Thyroid gland (tissue), 4 donors: ENCODE data around the gene DYRK1A.

ENCODE experiments used
- POLR2A ChIP-seq, 2 donors: fragments of 450-650 bp; IDR thresholded peaks; one replicate each; pipeline ENCODE4 v1.6.1; 2017; ENCODE audit warnings: antibody characterized with exemption in 2 of 2, mild to moderate bottlenecking in 2 of 2, moderate library complexity in 1 of 2
- TF ChIP-seq, protein P1 (sequence below), 6 experiments: fragments of 200-600 bp in 3 of 6; fragments of 450-650 bp in 3 of 6; sonication (generic) in 3 of 6; IDR thresholded peaks; one replicate each; pipeline ENCODE4 v1.5.1; 2016 to 2019; ENCODE audit warnings: antibody characterized with exemption in 6 of 6, mild to moderate bottlenecking in 2 of 6, inconsistent platforms in 1 of 6, moderate library complexity in 1 of 6

GRCh38 chr21:37363936-37364335 is 2.6 kb upstream of the DYRK1A start:
- TF ChIP-seq, protein P1, sequence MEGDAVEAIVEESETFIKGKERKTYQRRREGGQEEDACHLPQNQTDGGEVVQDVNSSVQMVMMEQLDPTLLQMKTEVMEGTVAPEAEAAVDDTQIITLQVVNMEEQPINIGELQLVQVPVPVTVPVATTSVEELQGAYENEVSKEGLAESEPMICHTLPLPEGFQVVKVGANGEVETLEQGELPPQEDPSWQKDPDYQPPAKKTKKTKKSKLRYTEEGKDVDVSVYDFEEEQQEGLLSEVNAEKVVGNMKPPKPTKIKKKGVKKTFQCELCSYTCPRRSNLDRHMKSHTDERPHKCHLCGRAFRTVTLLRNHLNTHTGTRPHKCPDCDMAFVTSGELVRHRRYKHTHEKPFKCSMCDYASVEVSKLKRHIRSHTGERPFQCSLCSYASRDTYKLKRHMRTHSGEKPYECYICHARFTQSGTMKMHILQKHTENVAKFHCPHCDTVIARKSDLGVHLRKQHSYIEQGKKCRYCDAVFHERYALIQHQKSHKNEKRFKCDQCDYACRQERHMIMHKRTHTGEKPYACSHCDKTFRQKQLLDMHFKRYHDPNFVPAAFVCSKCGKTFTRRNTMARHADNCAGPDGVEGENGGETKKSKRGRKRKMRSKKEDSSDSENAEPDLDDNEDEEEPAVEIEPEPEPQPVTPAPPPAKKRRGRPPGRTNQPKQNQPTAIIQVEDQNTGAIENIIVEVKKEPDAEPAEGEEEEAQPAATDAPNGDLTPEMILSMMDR (IDR thresholded peaks at IDR 0.05), result no peak
- TF ChIP-seq POLR2A (IDR thresholded peaks at IDR 0.05), result no peak
